HL-60/S4 treated with phorbol 12-myristate 13-acetate at 8.2 ng/mL for 4 days and 3 days (cell line): ENCODE measurements around the gene CHST14.

Experiments used
- in situ Hi-C: fragments of 300-500 bp; cut with MboI; formaldehyde crosslinking; loops from 2 replicates; pipeline ENCODE4 v1.15.0; 2022; ENCODE audit warnings: low sequenced_read_pairs

Gene CHST14

GRCh38 chr15:40461958-40462357 lies 8.8 kb upstream of the CHST14 start:
- in situ Hi-C loops: no loop called here

GRCh38 chr15:40463279-40463678 lies 7.5 kb upstream of the CHST14 start:
- in situ Hi-C loops: no loop called here

- in situ Hi-C loops: no loop called here
Observed at GRCh38 chr15:40463886-40464545, 6.8 kb upstream of the CHST14 start.

- in situ Hi-C loops: no loop called here
Observed at GRCh38 chr15:40464595-40465185, 6.1 kb upstream of the CHST14 start.

- in situ Hi-C loops: no loop called here
Observed at GRCh38 chr15:40465939-40466338, 4.8 kb upstream of the CHST14 start.

GRCh38 chr15:40466426-40467260 lies 4.1 kb upstream of the CHST14 start:
- in situ Hi-C loops: no loop called here

- in situ Hi-C loops: no loop called here
Observed at GRCh38 chr15:40467261-40467615, 3.5 kb upstream of the CHST14 start.

- in situ Hi-C loops: no loop called here
Observed at GRCh38 chr15:40468898-40469331, 1.9 kb upstream of the CHST14 start.

GRCh38 chr15:40469776-40470390 lies 901 bp upstream of the CHST14 start:
- in situ Hi-C loops: no loop called here

GRCh38 chr15:40471105-40471807 lies 472 bp downstream of the CHST14 start:
- in situ Hi-C loops: no loop called here

- in situ Hi-C loops: no loop called here
Observed at GRCh38 chr15:40471808-40472150, 995 bp downstream of the CHST14 start.

GRCh38 chr15:40472171-40472727 lies 1.5 kb downstream of the CHST14 start:
- in situ Hi-C loops: no loop called here

GRCh38 chr15:40474581-40474980 lies 3.8 kb downstream of the CHST14 start:
- in situ Hi-C loops: no loop called here

- in situ Hi-C loops: no loop called here
Observed at GRCh38 chr15:40477642-40478327, 7.0 kb downstream of the CHST14 start.

GRCh38 chr15:40479024-40479423 lies 8.2 kb downstream of the CHST14 start:
- in situ Hi-C loops: no loop called here

- in situ Hi-C loops: no loop called here
Observed at GRCh38 chr15:40481341-40482074, 10.7 kb downstream of the CHST14 start.

GRCh38 chr15:40483919-40484318 lies 13.1 kb downstream of the CHST14 start:
- in situ Hi-C loops: no loop called here

GRCh38 chr15:40486066-40486770 lies 15.4 kb downstream of the CHST14 start:
- in situ Hi-C loops: no loop called here
